HEK293 (cell line): ENCODE results near the gene KLHL10.

Experiments used
- EGR2 ChIP-seq: fragments of 450-650 bp; formaldehyde crosslinking; IDR thresholded peaks from 2 replicates; pipeline ENCODE4 v1.5.1; 2016; ENCODE audit warnings: low read depth, missing biosample characterization, missing genetic modification characterization
- OVOL3 ChIP-seq: fragments of 450-650 bp; formaldehyde crosslinking; IDR thresholded peaks from 2 replicates; pipeline ENCODE4 v1.5.1; 2016; ENCODE audit warnings: missing biosample characterization, missing genetic modification characterization
- PRDM1 ChIP-seq: fragments of 450-650 bp; formaldehyde crosslinking; IDR thresholded peaks from 2 replicates; pipeline ENCODE4; 2016; ENCODE audit warnings: missing biosample characterization, missing genetic modification characterization
- PRDM10 ChIP-seq: fragments of 450-650 bp; formaldehyde crosslinking; IDR thresholded peaks from 2 replicates; pipeline ENCODE4 v1.5.1; 2016; ENCODE audit warnings: missing biosample characterization, missing genetic modification characterization
- SALL2 ChIP-seq: fragments of 450-650 bp; formaldehyde crosslinking; IDR thresholded peaks from 2 replicates; pipeline ENCODE4 v1.5.0; 2017; ENCODE audit warnings: missing biosample characterization, mild to moderate bottlenecking, missing genetic modification characterization, borderline replicate concordance
- SCRT2 ChIP-seq: fragments of 450-650 bp; formaldehyde crosslinking; IDR thresholded peaks from 2 replicates; pipeline ENCODE4 v1.5.1; 2016; ENCODE audit warnings: missing biosample characterization, missing genetic modification characterization
- SP3 ChIP-seq: fragments of 450-650 bp; formaldehyde crosslinking; IDR thresholded peaks from 2 replicates; pipeline ENCODE4 v1.5.1; 2016; ENCODE audit warnings: missing biosample characterization, missing genetic modification characterization
- ZEB2 ChIP-seq: fragments of 450-650 bp; formaldehyde crosslinking; IDR thresholded peaks from 2 replicates; pipeline ENCODE4 v1.5.1; 2016; ENCODE audit warnings: missing biosample characterization, missing genetic modification characterization
- ZFHX2 ChIP-seq: fragments of 450-650 bp; formaldehyde crosslinking; conservative IDR thresholded peaks from 2 replicates; pipeline ENCODE4 v1.5.1; 2016; ENCODE audit warnings: missing biosample characterization, missing genetic modification characterization
- ZNF121 ChIP-seq: fragments of 450-650 bp; formaldehyde crosslinking; IDR thresholded peaks from 2 replicates; pipeline ENCODE4 v1.5.1; 2016; ENCODE audit warnings: missing biosample characterization, missing genetic modification characterization
- ZNF175 ChIP-seq: fragments of 450-650 bp; formaldehyde crosslinking; IDR thresholded peaks from 2 replicates; pipeline ENCODE4 v1.5.1; 2016; ENCODE audit warnings: missing biosample characterization, missing genetic modification characterization
- ZNF266 ChIP-seq: fragments of 450-650 bp; formaldehyde crosslinking; IDR thresholded peaks from 2 replicates; pipeline ENCODE4 v1.5.1; 2016; ENCODE audit warnings: missing biosample characterization, missing genetic modification characterization, low read depth
- ZNF404 ChIP-seq: fragments of 450-650 bp; formaldehyde crosslinking; IDR thresholded peaks from 2 replicates; pipeline ENCODE4 v1.5.1; 2017; ENCODE audit warnings: missing biosample characterization, missing genetic modification characterization
- ZNF623 ChIP-seq: fragments of 450-650 bp; formaldehyde crosslinking; IDR thresholded peaks from 2 replicates; pipeline ENCODE4 v1.5.1; 2016; ENCODE audit warnings: missing biosample characterization, missing genetic modification characterization
- ZNF664 ChIP-seq: fragments of 450-650 bp; formaldehyde crosslinking; IDR thresholded peaks from 2 replicates; pipeline ENCODE4 v1.5.1; 2016; ENCODE audit warnings: missing biosample characterization, missing genetic modification characterization
- ZNF670 ChIP-seq: fragments of 450-650 bp; formaldehyde crosslinking; IDR thresholded peaks from 2 replicates; pipeline ENCODE4 v1.5.1; 2016; ENCODE audit warnings: missing biosample characterization, missing genetic modification characterization, low read depth
- ZNF792 ChIP-seq: fragments of 450-650 bp; formaldehyde crosslinking; IDR thresholded peaks from 2 replicates; pipeline ENCODE4 v1.5.1; 2016; ENCODE audit warnings: missing biosample characterization, missing genetic modification characterization
- ZSCAN16 ChIP-seq: fragments of 450-650 bp; formaldehyde crosslinking; IDR thresholded peaks from 2 replicates; pipeline ENCODE4 v1.5.1; 2016; ENCODE audit warnings: missing biosample characterization, missing genetic modification characterization
- TF ChIP-seq, protein P1 (sequence below): fragments of 450-650 bp; formaldehyde crosslinking; IDR thresholded peaks from 2 replicates; pipeline ENCODE4 v1.5.1; 2016; ENCODE audit warnings: missing biosample characterization, missing genetic modification characterization
- TF ChIP-seq, protein P2 (sequence below): fragments of 450-650 bp; formaldehyde crosslinking; IDR thresholded peaks from 2 replicates; pipeline ENCODE4 v1.5.1; 2016; ENCODE audit warnings: missing biosample characterization, missing genetic modification characterization
- TF ChIP-seq, protein P3 (sequence below): fragments of 450-650 bp; formaldehyde crosslinking; IDR thresholded peaks from 2 replicates; pipeline ENCODE4 v1.5.1; 2017; ENCODE audit warnings: missing biosample characterization, missing genetic modification characterization

The KLHL10 gene

DNA sequence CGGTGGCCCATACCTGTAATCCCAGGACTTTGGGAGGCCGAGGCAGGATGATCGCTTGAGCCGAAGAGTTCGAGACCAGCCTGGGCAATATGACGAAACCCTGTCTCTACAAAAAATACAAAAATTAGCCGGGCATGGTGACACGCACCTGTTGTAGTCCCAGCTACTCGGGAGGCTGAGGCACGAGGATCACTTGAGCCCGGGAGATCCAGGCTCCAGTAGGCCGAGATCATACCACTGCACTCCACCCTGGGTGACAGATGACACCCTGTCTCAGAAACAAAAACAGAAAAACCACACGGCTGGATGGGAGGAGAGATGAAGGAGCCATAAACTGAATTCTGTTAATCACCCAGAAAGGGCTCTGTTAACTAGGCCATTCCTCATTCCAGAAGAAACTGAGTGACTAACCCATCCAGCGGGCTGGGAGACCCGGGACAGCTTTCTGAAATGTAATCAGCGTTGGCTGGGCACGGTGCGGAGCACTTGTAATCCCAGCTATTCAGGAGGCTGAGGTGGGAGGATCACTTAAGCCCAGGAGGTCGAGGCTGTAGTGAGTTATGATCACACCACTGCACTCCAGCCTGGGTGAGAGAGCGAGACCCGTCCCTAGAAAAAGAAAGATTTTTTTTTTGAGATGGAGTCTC is 952 bp upstream of the KLHL10 start (continued):
- TF ChIP-seq, protein P1, sequence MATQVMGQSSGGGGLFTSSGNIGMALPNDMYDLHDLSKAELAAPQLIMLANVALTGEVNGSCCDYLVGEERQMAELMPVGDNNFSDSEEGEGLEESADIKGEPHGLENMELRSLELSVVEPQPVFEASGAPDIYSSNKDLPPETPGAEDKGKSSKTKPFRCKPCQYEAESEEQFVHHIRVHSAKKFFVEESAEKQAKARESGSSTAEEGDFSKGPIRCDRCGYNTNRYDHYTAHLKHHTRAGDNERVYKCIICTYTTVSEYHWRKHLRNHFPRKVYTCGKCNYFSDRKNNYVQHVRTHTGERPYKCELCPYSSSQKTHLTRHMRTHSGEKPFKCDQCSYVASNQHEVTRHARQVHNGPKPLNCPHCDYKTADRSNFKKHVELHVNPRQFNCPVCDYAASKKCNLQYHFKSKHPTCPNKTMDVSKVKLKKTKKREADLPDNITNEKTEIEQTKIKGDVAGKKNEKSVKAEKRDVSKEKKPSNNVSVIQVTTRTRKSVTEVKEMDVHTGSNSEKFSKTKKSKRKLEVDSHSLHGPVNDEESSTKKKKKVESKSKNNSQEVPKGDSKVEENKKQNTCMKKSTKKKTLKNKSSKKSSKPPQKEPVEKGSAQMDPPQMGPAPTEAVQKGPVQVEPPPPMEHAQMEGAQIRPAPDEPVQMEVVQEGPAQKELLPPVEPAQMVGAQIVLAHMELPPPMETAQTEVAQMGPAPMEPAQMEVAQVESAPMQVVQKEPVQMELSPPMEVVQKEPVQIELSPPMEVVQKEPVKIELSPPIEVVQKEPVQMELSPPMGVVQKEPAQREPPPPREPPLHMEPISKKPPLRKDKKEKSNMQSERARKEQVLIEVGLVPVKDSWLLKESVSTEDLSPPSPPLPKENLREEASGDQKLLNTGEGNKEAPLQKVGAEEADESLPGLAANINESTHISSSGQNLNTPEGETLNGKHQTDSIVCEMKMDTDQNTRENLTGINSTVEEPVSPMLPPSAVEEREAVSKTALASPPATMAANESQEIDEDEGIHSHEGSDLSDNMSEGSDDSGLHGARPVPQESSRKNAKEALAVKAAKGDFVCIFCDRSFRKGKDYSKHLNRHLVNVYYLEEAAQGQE, result no peak
- TF ChIP-seq, protein P2, sequence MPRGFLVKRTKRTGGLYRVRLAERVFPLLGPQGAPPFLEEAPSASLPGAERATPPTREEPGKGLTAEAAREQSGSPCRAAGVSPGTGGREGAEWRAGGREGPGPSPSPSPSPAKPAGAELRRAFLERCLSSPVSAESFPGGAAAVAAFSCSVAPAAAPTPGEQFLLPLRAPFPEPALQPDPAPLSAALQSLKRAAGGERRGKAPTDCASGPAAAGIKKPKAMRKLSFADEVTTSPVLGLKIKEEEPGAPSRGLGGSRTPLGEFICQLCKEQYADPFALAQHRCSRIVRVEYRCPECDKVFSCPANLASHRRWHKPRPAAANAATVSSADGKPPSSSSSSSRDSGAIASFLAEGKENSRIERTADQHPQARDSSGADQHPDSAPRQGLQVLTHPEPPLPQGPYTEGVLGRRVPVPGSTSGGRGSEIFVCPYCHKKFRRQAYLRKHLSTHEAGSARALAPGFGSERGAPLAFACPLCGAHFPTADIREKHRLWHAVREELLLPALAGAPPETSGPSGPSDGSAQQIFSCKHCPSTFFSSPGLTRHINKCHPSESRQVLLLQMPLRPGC, result no peak; the same call in 1 of the 2 replicates
- TF ChIP-seq ZNF121 (tag by site-specific recombination), result no peak
- TF ChIP-seq ZNF404 (tag by site-specific recombination), result no peak
- TF ChIP-seq ZSCAN16 (tag by site-specific recombination), result no peak
- TF ChIP-seq ZNF175 (tag by site-specific recombination), result no peak
- TF ChIP-seq PRDM1, result no peak
- TF ChIP-seq SCRT2 (tag by site-specific recombination), result peak; percentile 91
- TF ChIP-seq ZFHX2, result no peak
- TF ChIP-seq ZNF664, result no peak
- TF ChIP-seq, protein P3, sequence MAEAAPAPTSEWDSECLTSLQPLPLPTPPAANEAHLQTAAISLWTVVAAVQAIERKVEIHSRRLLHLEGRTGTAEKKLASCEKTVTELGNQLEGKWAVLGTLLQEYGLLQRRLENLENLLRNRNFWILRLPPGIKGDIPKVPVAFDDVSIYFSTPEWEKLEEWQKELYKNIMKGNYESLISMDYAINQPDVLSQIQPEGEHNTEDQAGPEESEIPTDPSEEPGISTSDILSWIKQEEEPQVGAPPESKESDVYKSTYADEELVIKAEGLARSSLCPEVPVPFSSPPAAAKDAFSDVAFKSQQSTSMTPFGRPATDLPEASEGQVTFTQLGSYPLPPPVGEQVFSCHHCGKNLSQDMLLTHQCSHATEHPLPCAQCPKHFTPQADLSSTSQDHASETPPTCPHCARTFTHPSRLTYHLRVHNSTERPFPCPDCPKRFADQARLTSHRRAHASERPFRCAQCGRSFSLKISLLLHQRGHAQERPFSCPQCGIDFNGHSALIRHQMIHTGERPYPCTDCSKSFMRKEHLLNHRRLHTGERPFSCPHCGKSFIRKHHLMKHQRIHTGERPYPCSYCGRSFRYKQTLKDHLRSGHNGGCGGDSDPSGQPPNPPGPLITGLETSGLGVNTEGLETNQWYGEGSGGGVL (tag by site-specific recombination), result no peak
- no peak for TF ChIP-seq ZNF792 (tag by site-specific recombination)
- no peak for TF ChIP-seq ZNF623
- no peak for TF ChIP-seq OVOL3 (tag by site-specific recombination)
- no peak for TF ChIP-seq EGR2 (tag by site-specific recombination)
- no peak for TF ChIP-seq SALL2 (tag by site-specific recombination)
- TF ChIP-seq SP3, result no peak
- TF ChIP-seq PRDM10 (tag by site-specific recombination), result peak; percentile 84
- peak; percentile 48; the same call in 1 of the 2 replicates for TF ChIP-seq ZEB2 (tag by site-specific recombination)
- TF ChIP-seq ZNF670 (tag by site-specific recombination), result no peak
- no peak for TF ChIP-seq ZNF266 (tag by site-specific recombination)
